ENCODE results near the gene HSPB8. TPM values are rescaled to one million over a fixed set of nuclear protein-coding genes. Genes with fewer than 3 reads are reported as not detected.

The HSPB8 gene
- total RNA-seq, 2 experiments from 2014 or later, result not detected

DNA sequence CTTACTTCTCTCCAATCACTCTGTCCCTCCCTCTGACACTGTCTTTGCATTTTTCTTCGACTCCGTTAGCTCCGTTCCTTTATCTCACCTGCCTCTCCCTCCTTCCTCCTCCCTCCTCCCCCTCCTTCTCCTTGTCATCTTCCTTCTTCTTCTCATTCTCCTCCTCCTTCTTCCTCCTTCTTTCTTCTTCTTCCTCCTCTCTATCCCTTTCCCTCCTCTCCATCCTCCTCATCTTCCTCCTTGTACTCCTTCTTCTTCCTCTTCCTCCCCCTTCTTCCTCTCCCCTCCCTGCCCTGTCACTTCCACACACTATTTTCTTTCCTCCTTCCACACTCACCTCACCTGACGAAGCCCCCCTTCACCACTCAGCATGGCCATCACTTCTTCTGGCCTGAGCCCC is 53.0 kb downstream of the HSPB8 start:
- BruUV-seq (replicated peaks), result no TSS peak
- TF ChIP-seq, protein P1, sequence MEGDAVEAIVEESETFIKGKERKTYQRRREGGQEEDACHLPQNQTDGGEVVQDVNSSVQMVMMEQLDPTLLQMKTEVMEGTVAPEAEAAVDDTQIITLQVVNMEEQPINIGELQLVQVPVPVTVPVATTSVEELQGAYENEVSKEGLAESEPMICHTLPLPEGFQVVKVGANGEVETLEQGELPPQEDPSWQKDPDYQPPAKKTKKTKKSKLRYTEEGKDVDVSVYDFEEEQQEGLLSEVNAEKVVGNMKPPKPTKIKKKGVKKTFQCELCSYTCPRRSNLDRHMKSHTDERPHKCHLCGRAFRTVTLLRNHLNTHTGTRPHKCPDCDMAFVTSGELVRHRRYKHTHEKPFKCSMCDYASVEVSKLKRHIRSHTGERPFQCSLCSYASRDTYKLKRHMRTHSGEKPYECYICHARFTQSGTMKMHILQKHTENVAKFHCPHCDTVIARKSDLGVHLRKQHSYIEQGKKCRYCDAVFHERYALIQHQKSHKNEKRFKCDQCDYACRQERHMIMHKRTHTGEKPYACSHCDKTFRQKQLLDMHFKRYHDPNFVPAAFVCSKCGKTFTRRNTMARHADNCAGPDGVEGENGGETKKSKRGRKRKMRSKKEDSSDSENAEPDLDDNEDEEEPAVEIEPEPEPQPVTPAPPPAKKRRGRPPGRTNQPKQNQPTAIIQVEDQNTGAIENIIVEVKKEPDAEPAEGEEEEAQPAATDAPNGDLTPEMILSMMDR (conservative IDR thresholded peaks at IDR 0.05; ENCODE audit: low read length), result no peak
- TF ChIP-seq EZH2phosphoT487 (IDR thresholded peaks at IDR 0.05; ENCODE audit: borderline replicate concordance, low read depth, low read length), result no peak
- Histone ChIP-seq H3K4me1 (ENCODE audit: insufficient read depth, low read length, poor library complexity, severe bottlenecking) (no peaks in the 10 kb centered on the region), H3K79me2 (ENCODE audit: insufficient read depth, low read depth, low read length) (no peaks in the 10 kb centered on the region), H4K20me1 (ENCODE audit: insufficient read depth, low read length) (no peaks in the 10 kb centered on the region), H2AFZ (ENCODE audit: low read length) (no peak overlapping the region), H3K27ac (ENCODE audit: low read depth, low read length, poor library complexity, severe bottlenecking) (no peak overlapping the region), H3K4me2 (ENCODE audit: low read length) (no peak overlapping the region), H3K9me3 (ENCODE audit: low read length) (0 out of 2 replicates have a peak, but pooled peaks cover 9% of the 10 kb centered on the region), H3K4me3 (ENCODE audit: low read depth, low read length, poor library complexity, severe bottlenecking) (no peak overlapping the region), H3K9me2 (ENCODE audit: insufficient read depth, low read length) (no peaks in the 10 kb centered on the region), H3K36me3 (ENCODE audit: insufficient read depth, low read length) (no peaks in the 10 kb centered on the region)
- no peak for DNase-seq (ENCODE audit: low spot score)
- ChIA-PET CTCF (ENCODE audit: unreplicated experiment) (no interaction called here), POLR2A (no interaction called here)
- intact Hi-C loops (cut with micrococcal nuclease; ENCODE audit: unreplicated experiment), result no loop called here

DNA sequence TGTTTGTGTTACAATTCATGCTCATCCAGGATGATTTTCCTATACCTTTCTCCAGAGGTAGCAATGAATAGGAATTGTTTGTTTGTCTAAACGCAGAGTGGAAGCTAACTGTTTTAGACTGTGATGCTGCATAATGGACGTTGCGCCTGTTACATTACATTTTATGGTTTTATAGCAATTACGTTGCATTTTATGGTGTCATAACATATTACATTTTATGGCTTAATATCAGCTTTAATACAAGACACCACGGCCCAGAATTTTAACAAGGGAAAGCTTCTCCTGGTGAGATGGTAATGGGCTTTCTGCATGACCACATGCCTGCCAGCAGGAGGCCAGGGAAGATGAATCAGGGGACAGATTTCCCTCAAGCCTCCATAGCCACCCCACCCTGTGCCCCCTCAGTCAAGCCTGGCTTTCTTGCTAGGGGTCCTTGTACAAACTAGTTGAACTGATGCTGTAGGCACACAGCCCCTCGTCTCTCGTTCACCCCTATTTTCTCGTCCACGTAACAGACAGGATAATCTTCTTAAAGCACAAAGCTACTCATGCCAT is 56.5 kb downstream of the HSPB8 start:
- Histone ChIP-seq H3K4me1 (ENCODE audit: insufficient read depth, low read length, poor library complexity, severe bottlenecking) (no peaks in the 10 kb centered on the region), H3K27ac (ENCODE audit: low read depth, low read length, poor library complexity, severe bottlenecking) (no peak overlapping the region), H3K9me3 (ENCODE audit: low read length) (0 out of 2 replicates have a peak, but pooled peaks cover 5% of the 10 kb centered on the region), H2AFZ (ENCODE audit: low read length) (no peak overlapping the region), H3K4me3 (ENCODE audit: low read depth, low read length, poor library complexity, severe bottlenecking) (no peak overlapping the region), H3K79me2 (ENCODE audit: insufficient read depth, low read depth, low read length) (no peaks in the 10 kb centered on the region), H3K36me3 (ENCODE audit: insufficient read depth, low read length) (no peaks in the 10 kb centered on the region), H3K9me2 (ENCODE audit: insufficient read depth, low read length) (no peaks in the 10 kb centered on the region), H4K20me1 (ENCODE audit: insufficient read depth, low read length) (no peaks in the 10 kb centered on the region), H3K4me2 (ENCODE audit: low read length) (no peak overlapping the region)
- no peak for DNase-seq (ENCODE audit: low spot score)
- intact Hi-C loops (cut with micrococcal nuclease; ENCODE audit: unreplicated experiment), result no loop called here
- CTCF ChIA-PET (ENCODE audit: unreplicated experiment), result no interaction called here
- POLR2A ChIA-PET, result no interaction called here
- TF ChIP-seq, protein P1 (conservative IDR thresholded peaks at IDR 0.05; ENCODE audit: low read length), result no peak
- BruUV-seq (replicated peaks), result no TSS peak

DNA sequence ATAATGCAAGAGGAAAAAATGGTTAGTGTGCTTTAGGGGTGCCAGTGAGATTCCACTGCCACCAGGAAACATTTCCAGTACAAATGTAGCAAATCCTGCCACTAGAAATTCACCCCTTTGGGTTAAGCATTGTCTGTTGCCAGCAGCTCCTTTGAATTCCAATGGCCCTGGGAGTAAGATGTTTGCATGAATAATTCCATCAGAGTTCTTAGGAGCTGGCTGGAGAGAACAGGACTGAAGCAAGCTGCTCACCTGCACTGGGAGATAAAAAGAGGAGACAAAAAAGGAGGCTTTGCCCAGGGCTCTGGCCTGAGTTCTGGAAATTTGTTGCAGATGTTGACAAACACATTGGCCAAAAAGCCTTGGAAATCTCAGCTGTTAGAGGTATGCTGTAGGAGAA is 57.6 kb downstream of the HSPB8 start:
- Histone ChIP-seq H3K36me3 (ENCODE audit: insufficient read depth, low read length) (no peaks in the 10 kb centered on the region), H3K4me3 (ENCODE audit: low read depth, low read length, poor library complexity, severe bottlenecking) (no peak overlapping the region), H3K9me2 (ENCODE audit: insufficient read depth, low read length) (no peaks in the 10 kb centered on the region), H3K9me3 (ENCODE audit: low read length) (no peaks in the 10 kb centered on the region), H3K4me1 (ENCODE audit: insufficient read depth, low read length, poor library complexity, severe bottlenecking) (no peaks in the 10 kb centered on the region), H3K27ac (ENCODE audit: low read depth, low read length, poor library complexity, severe bottlenecking) (no peak overlapping the region), H4K20me1 (ENCODE audit: insufficient read depth, low read length) (no peaks in the 10 kb centered on the region), H3K4me2 (ENCODE audit: low read length) (no peak overlapping the region), H2AFZ (ENCODE audit: low read length) (no peak overlapping the region), H3K79me2 (ENCODE audit: insufficient read depth, low read depth, low read length) (no peaks in the 10 kb centered on the region)
- intact Hi-C loops (cut with micrococcal nuclease; ENCODE audit: unreplicated experiment), result no loop called here
- CTCF ChIA-PET (ENCODE audit: unreplicated experiment), result no interaction called here
- no peak for DNase-seq (ENCODE audit: low spot score)
- BruUV-seq (replicated peaks), result no TSS peak
- TF ChIP-seq EZH2phosphoT487 (IDR thresholded peaks at IDR 0.05; ENCODE audit: borderline replicate concordance, low read depth, low read length), result no peak
- TF ChIP-seq, protein P1 (conservative IDR thresholded peaks at IDR 0.05; ENCODE audit: low read length), result no peak
- POLR2A ChIA-PET, result interaction anchor here (0.5 to 0.6 kb wide), 2 partner anchors 473 to 1532 kb away, joined by 3 read pairs; no protein-coding TSS in a partner anchor
